NB4 (cell line): Measurements from ENCODE around the gene SNN.

ENCODE experiments used
- DNase-seq: peaks from one replicate; pipeline ENCODE4 v3.0.0; 2010; ENCODE audit warnings: low read depth
- H3K4me3 ChIP-seq: one replicate; pipeline ENCODE4 v1.5.1; 2011; ENCODE audit warnings: mild to moderate bottlenecking, low read depth, low read length, moderate library complexity
- MYC ChIP-seq: IDR thresholded peaks from 2 replicates; pipeline ENCODE4 v1.6.1; 2011; ENCODE audit warnings: low read depth, low read length
- POLR2A ChIP-seq: IDR thresholded peaks from 2 replicates; pipeline ENCODE4 v1.6.1; 2011; ENCODE audit warnings: mild to moderate bottlenecking; ENCODE audit not compliant: insufficient read length; ENCODE audit errors: extremely low read depth
- TF ChIP-seq, protein P1 (sequence below): IDR thresholded peaks from 2 replicates; pipeline ENCODE4 v1.6.1; 2011; ENCODE audit warnings: low read depth, low read length
- TF ChIP-seq, protein P2 (sequence below): IDR thresholded peaks from one replicate; pipeline ENCODE4 v1.5.1; 2012; ENCODE audit warnings: low read depth, low read length

Gene SNN

DNA sequence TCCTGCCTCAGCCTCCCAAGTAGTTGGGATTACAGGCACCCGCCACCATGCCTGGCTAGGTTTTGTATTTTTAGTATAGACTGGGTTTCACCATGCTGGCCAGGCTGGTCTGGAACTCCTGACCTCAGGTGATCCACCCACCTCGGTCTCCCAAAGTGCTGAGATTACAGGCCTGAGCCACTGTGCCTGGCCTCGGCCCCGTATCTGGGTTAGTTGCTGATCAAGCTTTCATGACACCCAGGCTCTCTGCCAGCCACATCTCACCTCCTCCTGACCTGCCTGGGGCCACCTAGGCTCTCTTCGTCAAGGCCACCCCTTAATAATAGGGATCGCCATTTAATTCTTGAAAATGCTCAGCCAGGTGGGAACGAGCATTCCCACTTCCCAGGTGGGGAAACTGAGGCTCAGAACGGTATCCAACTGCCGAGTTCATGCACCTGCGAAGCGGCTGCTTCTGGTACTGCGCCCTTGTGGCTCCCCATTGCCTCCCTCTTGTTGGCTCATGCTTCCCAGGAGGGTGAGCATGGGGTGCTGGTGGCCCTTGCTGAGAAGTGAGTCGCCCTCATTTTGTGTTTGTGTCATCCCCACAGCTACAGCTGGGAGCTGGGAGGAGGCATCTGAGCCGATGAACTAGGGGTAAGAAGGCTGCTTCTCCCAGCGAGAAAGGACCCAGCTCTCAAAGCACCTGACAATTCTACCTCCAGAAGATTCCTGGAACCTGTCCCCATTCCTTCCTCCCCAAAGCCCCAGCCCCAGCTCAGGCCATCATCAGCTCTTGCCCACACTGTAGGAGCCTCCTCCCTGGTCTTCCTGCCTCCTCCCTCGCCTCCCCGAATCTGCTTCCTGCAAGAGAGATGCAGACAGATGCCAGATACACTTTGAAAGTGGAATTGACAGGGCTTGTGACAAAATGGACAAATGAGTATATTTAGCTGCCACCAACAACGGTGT, 17.3 kb upstream of the SNN start:
- no peak for DNase-seq
- TF ChIP-seq, protein P1, sequence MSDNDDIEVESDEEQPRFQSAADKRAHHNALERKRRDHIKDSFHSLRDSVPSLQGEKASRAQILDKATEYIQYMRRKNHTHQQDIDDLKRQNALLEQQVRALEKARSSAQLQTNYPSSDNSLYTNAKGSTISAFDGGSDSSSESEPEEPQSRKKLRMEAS: no peak
- TF ChIP-seq POLR2A (no peak), MYC (no peak)
- TF ChIP-seq, protein P2, sequence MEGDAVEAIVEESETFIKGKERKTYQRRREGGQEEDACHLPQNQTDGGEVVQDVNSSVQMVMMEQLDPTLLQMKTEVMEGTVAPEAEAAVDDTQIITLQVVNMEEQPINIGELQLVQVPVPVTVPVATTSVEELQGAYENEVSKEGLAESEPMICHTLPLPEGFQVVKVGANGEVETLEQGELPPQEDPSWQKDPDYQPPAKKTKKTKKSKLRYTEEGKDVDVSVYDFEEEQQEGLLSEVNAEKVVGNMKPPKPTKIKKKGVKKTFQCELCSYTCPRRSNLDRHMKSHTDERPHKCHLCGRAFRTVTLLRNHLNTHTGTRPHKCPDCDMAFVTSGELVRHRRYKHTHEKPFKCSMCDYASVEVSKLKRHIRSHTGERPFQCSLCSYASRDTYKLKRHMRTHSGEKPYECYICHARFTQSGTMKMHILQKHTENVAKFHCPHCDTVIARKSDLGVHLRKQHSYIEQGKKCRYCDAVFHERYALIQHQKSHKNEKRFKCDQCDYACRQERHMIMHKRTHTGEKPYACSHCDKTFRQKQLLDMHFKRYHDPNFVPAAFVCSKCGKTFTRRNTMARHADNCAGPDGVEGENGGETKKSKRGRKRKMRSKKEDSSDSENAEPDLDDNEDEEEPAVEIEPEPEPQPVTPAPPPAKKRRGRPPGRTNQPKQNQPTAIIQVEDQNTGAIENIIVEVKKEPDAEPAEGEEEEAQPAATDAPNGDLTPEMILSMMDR: no peak

DNA sequence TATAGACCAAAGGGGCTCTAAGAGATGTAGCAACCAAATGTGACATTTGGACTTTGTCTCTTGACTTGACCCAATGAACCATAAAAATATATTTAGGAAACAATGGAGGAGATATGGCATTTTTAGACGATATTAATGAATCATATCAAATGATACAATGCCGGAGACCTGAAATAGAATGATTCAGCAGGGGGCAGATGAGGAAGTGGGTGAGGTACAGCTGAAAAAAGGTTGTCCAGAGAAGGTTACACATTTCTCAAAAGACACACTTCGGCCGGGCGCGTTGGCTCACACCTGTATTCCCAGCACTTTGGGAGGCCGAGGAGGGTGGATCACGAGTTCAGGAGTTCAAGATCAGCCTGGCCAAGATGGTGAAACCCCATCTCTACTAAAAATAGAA, 16.5 kb upstream of the SNN start:
- no peak for DNase-seq
- TF ChIP-seq POLR2A (no peak), MYC (no peak)
- TF ChIP-seq, protein P1: no peak
- TF ChIP-seq, protein P2: no peak
- no peak overlapping the region for H3K4me3 ChIP-seq

More for the DNA sequence above, 17.3 kb upstream of the SNN start:
- H3K4me3 ChIP-seq: no peak overlapping the region

DNA sequence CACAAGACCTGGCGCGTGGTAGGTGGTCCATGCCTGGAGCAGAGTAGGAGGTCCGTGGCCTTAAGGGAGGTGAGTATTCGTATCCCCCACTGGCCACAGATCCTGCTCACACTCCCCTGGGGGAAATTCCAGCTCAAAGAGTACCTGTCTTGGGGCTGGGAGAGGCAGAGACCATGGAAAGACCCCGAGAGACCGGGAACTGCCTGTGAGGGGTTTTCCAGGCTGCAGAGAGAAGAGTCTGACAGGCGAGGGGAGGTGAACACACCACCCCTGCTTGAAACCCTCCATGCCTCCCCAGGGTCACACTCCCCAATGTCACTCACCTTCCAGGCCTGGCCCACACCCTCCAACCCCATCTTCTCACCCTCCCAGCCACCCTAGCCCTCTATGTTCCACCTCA, 12.6 kb upstream of the SNN start:
- no peak overlapping the region for H3K4me3 ChIP-seq
- TF ChIP-seq POLR2A (no peak), MYC (no peak)
- TF ChIP-seq, protein P2: no peak
- TF ChIP-seq, protein P1: no peak
- no peak for DNase-seq

DNA sequence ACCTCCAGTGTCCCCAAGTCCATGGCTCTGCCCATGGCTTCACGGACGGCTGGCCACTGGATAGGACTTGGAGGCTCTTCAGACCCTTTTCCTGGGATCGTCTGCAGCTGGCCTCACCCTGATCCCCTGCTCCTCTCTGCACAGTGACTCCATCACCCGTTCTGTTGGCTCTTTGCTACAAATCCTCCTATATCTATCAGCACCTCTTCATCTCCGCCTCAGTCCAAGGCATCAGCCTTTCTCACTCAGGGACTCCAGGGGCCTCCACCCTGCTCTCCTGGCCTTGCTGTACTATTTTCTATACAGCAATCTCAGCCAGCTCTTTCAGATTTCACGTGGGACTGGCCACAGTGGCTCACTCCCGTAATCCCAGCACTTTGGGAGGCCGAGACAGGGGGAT, 10.7 kb upstream of the SNN start:
- no peak overlapping the region for H3K4me3 ChIP-seq
- TF ChIP-seq, protein P2: no peak
- no peak for TF ChIP-seq POLR2A
- no peak for TF ChIP-seq MYC
- no peak for DNase-seq

DNA sequence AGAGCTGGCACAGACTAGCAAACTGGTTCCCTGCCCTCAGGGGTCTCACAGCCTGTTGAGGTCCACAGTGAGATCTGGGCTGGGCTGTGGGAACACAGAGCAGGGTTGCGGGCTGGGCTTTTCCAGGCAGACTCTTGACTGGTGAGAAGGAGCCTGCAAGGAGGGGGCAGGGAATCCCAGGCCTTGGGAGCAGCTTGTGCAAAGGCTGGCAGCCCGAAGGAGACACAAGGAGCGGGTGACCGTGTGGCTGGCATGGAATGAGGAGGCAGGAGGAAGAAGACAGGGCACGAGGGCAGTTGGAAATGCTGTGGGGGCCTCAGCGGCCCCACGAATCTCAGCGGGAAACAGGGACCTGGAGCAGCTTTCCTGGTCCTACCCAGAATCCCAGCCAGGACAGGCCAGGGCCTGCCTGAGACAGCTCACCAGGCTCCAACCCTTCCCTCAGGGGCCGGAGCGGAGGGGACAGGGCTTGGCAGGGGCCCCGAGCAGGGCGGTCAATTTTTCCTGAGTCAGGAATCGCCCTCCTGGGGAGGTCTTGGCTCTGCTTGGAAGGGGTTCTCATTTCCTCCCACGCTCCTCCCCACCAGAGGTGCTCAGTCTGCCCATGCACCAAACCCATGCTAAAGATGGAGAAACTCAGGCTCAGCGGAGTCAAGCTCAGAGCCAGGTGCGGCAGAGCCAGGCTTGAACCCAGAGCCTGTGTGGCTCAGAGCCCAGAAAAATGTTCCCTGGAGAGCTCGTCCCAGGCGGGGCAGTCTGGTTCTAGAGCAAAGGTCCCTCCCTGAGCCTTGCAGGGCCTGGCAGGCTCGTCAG, 9.2 kb upstream of the SNN start:
- TF ChIP-seq, protein P1: no peak
- no peak overlapping the region for H3K4me3 ChIP-seq
- no peak for DNase-seq

DNA sequence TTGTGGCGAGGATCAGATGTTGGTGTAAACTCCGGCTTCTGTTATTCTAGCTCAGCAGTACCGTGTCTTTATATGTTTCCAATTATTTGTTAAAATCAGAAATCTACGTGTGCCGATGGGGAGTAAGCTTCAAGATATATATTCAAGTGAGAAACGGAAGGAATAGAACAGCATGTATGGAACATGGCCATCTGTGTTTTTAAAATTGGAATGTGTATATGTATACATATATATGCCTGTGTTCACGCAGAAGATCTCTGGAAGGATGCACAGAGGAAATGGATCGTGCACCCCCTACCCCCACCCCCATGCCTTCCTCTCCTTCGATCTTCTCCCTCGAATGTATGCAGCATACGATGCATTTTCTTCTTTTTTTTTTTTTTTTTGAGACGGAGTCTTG, 7.7 kb upstream of the SNN start:
- TF ChIP-seq, protein P1: no peak
- TF ChIP-seq MYC (no peak), POLR2A (no peak)
- TF ChIP-seq, protein P2: no peak
- H3K4me3 ChIP-seq: no peak overlapping the region
- no peak for DNase-seq
